HG02642 (cell line): Measurements from ENCODE around the gene MAGI1.
"Not testable (repeated sequence)": the region's sequence is repeated elsewhere in the genome, so short reads cannot be mapped to it uniquely, and the experiment has no call there.

Experiments used
- ATAC-seq: cut with Tn5 transposase; IDR thresholded peaks from one replicate; pipeline ENCODE4 v1.9.1; 2021; ENCODE audit warnings: mild to moderate bottlenecking; ENCODE audit not compliant: unreplicated experiment, poor library complexity

Gene MAGI1

DNA sequence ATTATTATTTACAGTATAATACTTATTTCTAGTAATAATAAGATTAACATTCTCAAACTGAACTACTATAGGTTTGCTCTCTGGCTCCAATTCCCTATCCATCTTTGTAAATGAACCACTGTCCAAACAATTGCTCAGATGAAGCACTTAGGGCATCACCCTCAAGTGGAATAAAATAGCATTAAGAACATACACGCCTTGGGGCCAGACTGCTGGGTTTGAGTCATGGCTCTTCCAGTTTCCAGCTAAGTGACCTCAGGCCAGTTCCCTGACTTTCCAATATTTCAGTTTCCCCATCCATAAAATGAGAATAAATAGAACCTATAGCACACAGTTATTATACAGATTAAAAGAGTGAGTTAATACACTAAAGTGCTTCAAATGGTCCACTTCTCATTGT is 507.2 kb downstream of the MAGI1 start:
- ATAC-seq: no peak

DNA sequence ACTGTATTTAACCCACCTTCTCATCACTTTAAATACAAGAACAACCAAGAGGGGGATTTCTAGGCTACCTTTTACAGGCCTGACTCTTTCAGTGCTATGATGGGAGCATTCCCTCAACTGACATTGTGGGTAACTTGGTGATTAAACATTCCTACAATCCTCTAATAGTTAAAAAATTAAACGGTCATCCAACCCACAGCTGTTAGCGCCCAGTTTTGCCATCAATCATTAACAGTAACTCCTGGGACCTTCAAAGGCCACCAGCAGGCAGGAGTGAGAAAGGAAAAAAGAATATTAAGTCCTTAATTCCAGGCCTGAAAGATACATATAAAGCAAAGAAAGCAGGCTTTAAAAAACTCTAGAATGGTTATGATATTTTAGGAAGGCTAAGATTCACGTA is 512.1 kb downstream of the MAGI1 start:
- no peak for ATAC-seq

- no peak for ATAC-seq
Measured at GRCh38 chr3:65524584-65524983, 514.1 kb downstream of the MAGI1 start.

- ATAC-seq: no peak
Measured at GRCh38 chr3:65523878-65524277, 514.8 kb downstream of the MAGI1 start.

GRCh38 chr3:65521032-65521431 is 517.7 kb downstream of the MAGI1 start:
- no peak for ATAC-seq

DNA sequence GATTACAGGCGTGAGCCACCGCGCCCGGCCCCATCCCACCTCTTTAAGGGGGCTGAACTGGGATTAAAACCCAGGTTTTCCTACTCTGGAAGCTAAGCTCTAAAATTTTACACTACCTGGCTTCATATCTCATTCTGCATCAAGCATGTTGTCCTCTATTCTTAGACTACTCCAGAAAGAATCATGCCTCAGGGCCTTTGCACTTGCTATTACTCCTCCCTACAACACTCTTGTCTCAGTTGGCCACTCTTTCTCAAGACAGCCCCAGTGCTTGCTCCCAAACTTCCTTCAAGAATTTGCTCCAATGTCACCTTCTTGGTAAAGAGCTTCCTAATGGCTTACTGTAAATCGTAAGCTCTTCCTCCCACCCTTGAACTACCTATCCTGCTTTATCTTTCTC is 521.7 kb downstream of the MAGI1 start:
- ATAC-seq: no peak

- not testable (repeated sequence) for ATAC-seq
Measured at GRCh38 chr3:65514317-65514716, 524.4 kb downstream of the MAGI1 start.

DNA sequence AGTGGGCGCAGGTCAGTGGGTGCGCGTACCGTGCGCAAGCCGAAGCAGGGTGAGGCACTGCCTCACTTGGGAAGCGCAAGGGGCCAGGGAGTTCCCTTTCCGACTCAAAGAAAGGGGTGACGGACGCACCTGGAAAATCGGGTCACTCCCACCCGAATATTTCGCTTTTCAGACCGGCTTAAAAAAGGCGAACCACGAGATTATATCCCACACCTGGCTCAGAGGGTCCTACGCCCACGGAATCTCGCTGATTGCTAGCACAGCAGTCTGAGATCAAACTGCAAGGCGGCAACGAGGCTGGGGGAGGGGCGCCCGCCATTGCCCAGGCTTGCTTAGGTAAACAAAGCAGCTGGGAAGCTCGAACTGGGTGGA is 529.3 kb downstream of the MAGI1 start:
- ATAC-seq: not testable (repeated sequence)

DNA sequence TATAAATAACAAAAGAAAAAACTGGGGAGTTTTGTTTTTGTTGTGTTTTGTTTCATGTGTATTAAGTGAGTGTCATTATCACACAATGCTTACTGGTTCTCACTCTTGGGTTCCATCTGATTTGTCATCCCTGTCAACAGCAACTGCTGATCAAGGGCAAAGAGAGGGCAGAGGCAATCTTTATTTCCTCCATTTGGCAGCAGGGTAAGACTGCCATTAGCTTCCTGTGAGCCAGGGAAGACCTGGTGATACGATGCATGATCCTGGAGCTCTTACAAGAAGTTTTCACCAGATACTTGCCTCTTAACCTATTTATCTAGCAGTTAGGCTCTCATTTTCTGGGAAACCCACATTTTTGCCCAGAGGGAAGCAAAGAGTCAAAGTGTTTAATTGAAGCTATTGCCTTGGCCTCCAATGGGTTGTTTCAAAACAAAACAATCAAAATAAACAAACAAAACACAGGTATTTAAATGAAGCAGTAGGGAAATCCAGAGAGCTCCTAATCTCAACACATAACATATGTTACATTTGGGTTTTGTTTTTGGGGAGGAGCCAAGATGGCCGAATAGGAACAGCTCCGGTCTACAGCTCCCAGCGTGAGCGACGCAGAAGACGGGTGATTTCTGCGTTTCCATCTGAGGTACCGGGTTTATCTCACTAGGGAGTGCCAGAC is 529.8 kb downstream of the MAGI1 start:
- ATAC-seq: no peak

GRCh38 chr3:65507437-65507836 is 531.3 kb downstream of the MAGI1 start:
- no peak for ATAC-seq

GRCh38 chr3:65503776-65504175 is 534.9 kb downstream of the MAGI1 start:
- ATAC-seq: no peak

GRCh38 chr3:65502526-65502925 is 536.2 kb downstream of the MAGI1 start:
- ATAC-seq: no peak

DNA sequence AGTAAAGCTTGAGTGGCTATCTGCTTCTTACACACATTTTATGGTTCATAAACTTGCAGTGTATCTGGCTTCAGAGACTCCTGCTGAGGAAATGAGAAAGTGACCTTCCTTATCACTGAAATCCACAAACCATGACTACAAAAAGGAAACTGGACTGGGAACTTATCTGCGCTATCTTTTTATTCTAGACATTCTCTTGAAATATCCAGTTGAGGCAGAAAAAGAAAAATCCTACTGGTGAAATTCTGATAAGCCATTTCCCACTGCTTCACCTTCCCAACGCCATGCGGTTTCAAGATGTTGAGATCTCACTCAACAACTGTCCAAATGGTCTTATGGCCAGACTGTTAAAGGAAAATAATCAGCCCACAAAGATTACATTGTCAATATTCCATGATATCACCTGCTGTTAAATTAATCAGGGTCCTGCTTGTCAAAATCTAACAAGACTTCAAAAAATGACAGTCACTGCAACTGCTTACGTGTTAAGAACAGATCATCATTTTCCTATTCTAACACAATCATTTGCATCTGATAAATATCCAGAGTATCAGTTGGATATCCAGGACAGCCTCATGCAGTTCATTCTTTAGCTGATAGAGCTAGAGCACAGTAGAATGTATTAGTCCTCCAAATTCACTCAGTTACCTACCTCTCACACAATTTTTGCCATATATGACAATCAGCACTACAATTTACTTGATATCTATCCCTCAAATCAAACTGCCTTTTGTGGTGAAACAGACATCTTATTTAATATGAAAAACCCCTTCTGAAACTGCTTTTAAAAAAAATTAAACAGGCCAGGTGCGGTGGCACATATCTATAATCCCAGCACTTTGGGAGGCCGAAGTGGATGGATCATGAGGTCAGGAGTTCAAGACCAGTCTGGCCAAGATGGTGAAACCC is 538.1 kb downstream of the MAGI1 start:
- no peak for ATAC-seq

- no peak for ATAC-seq
Measured at GRCh38 chr3:65497846-65498245, 540.9 kb downstream of the MAGI1 start.

- no peak for ATAC-seq
Measured at GRCh38 chr3:65497236-65497635, 541.5 kb downstream of the MAGI1 start.

GRCh38 chr3:65493938-65494337 is 544.8 kb downstream of the MAGI1 start:
- no peak for ATAC-seq

GRCh38 chr3:65493371-65493882 is 545.3 kb downstream of the MAGI1 start:
- no peak for ATAC-seq

GRCh38 chr3:65492249-65492648 is 546.5 kb downstream of the MAGI1 start:
- no peak for ATAC-seq

DNA sequence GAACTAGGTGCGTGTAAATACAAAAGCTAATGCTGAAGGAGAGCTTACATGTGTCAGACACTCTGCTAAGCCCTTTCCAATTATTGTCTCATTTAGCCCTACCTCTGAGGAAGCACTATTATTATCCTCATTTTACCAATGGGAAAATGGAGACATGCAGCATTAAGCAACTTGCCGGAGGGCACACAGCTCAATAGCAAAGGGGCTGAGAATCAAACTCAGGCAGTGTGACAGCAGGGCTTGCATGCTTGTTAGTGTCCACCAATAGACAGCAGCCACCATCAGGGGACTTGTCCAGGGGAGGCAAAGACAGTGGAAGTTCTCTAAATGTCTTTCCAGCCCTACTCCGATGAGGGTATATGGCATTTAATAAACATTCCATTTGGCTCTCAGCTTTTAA is 548.6 kb downstream of the MAGI1 start:
- ATAC-seq: no peak

DNA sequence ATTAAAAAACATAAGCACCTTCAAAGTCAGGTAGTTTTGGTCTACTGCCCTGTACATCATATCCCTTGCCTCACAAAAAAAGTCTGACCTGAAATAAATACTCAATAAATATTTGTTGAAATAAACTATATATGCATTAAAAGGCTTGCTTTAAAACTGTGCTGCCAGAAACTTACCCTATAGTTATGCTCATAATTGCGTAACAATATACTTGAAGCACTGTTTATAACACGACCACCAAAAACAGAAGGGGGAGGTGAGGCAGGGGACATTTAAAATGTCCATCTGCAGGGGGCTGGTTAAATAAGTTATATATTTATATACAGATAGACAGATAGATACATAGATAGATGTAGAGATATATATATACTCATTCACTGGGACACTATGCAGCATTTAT is 549.5 kb downstream of the MAGI1 start:
- no peak for ATAC-seq

DNA sequence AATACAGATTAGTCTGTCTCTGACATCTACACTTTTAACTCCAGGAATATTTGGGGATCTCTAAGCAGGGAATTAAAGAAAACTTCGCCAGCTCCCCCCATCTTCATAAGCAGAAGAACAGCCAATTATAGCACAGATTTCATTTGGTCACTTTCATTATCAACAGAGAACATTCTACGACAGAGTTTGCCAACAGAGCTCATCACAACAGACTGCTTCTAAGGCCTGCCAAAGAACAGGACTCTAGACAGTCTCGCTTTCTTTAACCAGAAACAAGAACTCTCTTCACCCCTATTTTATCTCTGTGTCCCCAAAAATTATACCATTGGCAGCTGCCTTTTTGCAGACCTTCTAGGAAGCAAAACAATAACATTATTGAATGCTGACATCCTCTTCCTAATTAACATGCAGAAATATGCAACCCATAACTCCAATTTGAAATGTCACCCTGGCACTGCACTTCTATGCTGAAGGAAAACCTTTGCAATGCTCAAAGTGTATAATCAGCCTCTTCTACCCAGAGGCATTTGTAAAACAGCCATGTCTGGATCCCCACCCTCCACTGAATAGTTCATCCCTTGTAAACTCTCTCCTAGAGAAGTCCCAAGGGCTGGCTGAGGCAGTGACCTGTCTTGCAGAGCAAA is 552.8 kb downstream of the MAGI1 start:
- ATAC-seq: no peak
